IPS DF 6.9 (cell line): ENCODE data around the gene OR8D1.
"Not testable (repeated sequence)": the region's sequence is repeated elsewhere in the genome, so short reads cannot be mapped to it uniquely, and the experiment has no call there.

Source experiments
- DNase-seq: peaks from one replicate; pipeline ENCODE4 v3.0.0-alpha.2; 2013; ENCODE audit warnings: low read depth, low spot score
- H3K27ac ChIP-seq: one replicate; pipeline ENCODE4 v1.5.1; 2013; ENCODE audit warnings: low read length, control low read depth
- H3K27me3 ChIP-seq: 2 replicates; pipeline ENCODE4 v1.6.1; 2013; ENCODE audit warnings: mild to moderate bottlenecking, low read length; ENCODE audit not compliant: control insufficient read depth, insufficient read depth
- H3K36me3 ChIP-seq: 2 replicates; pipeline ENCODE4 v1.6.1; 2013; ENCODE audit warnings: low read length; ENCODE audit not compliant: control insufficient read depth, insufficient read depth
- H3K4me1 ChIP-seq: 2 replicates; pipeline ENCODE4 v1.6.1; 2013; ENCODE audit warnings: low read length; ENCODE audit not compliant: control insufficient read depth, insufficient read depth
- H3K4me3 ChIP-seq: 2 replicates; pipeline ENCODE4 v1.5.1; 2013; ENCODE audit warnings: mild to moderate bottlenecking, low read length
- H3K9me3 ChIP-seq: 2 replicates; pipeline ENCODE4 v1.6.1; 2013; ENCODE audit warnings: low read length, inconsistent platforms; ENCODE audit not compliant: control insufficient read depth, insufficient read depth
- WGBS: extraction: QIAGEN DNeasy Blood & Tissue Kit; methylation state at CpG from one replicate; pipeline ENCODE4 v1.1.7; 2013; ENCODE audit warnings: mixed read lengths, missing lambda C conversion rate; ENCODE audit not compliant: insufficient read length, insufficient coverage; 5-methylcytosine and 5-hydroxymethylcytosine counted together

OR8D1 gene

GRCh38 chr11:124294687-124295086 is 19.1 kb downstream of the OR8D1 start:
- no CpG with 5 or more reads among the region's 1 CpG for WGBS

GRCh38 chr11:124285610-124286344 is 28.0 kb downstream of the OR8D1 start:
- no CpG with 5 or more reads among the region's 3 CpGs for WGBS
- Histone ChIP-seq H3K9me3 (no peaks in the 10 kb centered on the region), H3K4me1 (no peaks in the 10 kb centered on the region), H3K27ac (no peak overlapping the region), H3K36me3 (no peaks in the 10 kb centered on the region), H3K4me3 (no peak overlapping the region), H3K27me3 (no peaks in the 10 kb centered on the region)
- DNase-seq: no peak

More at GRCh38 chr11:124294687-124295086, 19.1 kb downstream of the OR8D1 start:
- no peaks in the 10 kb centered on the region for H3K9me3 ChIP-seq
- H3K27ac ChIP-seq: no peak overlapping the region
- no peaks in the 10 kb centered on the region for H3K36me3 ChIP-seq
- H3K4me1 ChIP-seq: no peaks in the 10 kb centered on the region
- H3K4me3 ChIP-seq: no peak overlapping the region
- DNase-seq: no peak
- H3K27me3 ChIP-seq: no peaks in the 10 kb centered on the region

- Histone ChIP-seq H3K9me3 (no peaks in the 10 kb centered on the region), H3K4me3 (no peak overlapping the region), H3K27ac (no peak overlapping the region), H3K4me1 (no peaks in the 10 kb centered on the region), H3K36me3 (no peaks in the 10 kb centered on the region), H3K27me3 (no peaks in the 10 kb centered on the region)
- no peak for DNase-seq
- WGBS: no CpG with 5 or more reads among the region's 2 CpGs
These were observed 35.5 kb downstream of the OR8D1 start for GRCh38 chr11:124278261-124278660.

- Histone ChIP-seq H3K4me1 (no peaks in the 10 kb centered on the region), H3K9me3 (no peaks in the 10 kb centered on the region), H3K27ac (no peak overlapping the region), H3K4me3 (no peak overlapping the region), H3K27me3 (no peaks in the 10 kb centered on the region), H3K36me3 (no peaks in the 10 kb centered on the region)
- DNase-seq: no peak
- WGBS: no CpG with 5 or more reads among the region's 3 CpGs
These were observed 35.9 kb downstream of the OR8D1 start for GRCh38 chr11:124277804-124278203.

- no peaks in the 10 kb centered on the region for H3K27me3 ChIP-seq
- H3K9me3 ChIP-seq: no peaks in the 10 kb centered on the region
- DNase-seq: no peak
- no peaks in the 10 kb centered on the region for H3K4me1 ChIP-seq
- no peak overlapping the region for H3K4me3 ChIP-seq
- no CpG with 5 or more reads among the region's 3 CpGs for WGBS
- no peak overlapping the region for H3K27ac ChIP-seq
- no peaks in the 10 kb centered on the region for H3K36me3 ChIP-seq
These were observed 36.5 kb downstream of the OR8D1 start for GRCh38 chr11:124277207-124277606.

- H3K4me3 ChIP-seq: no peak overlapping the region
- no peaks in the 10 kb centered on the region for H3K27me3 ChIP-seq
- H3K27ac ChIP-seq: no peak overlapping the region
- H3K9me3 ChIP-seq: no peaks in the 10 kb centered on the region
- H3K4me1 ChIP-seq: no peaks in the 10 kb centered on the region
- H3K36me3 ChIP-seq: no peaks in the 10 kb centered on the region
- no CpG with 5 or more reads among the region's 1 CpG for WGBS
- DNase-seq: no peak
These were observed 37.7 kb downstream of the OR8D1 start for GRCh38 chr11:124276081-124276480.

GRCh38 chr11:124274000-124274399 is 39.7 kb downstream of the OR8D1 start:
- WGBS: no CpG with 5 or more reads among the region's 2 CpGs

GRCh38 chr11:124270886-124271285 is 42.9 kb downstream of the OR8D1 start:
- not testable (repeated sequence) for H3K9me3 ChIP-seq, H3K27ac ChIP-seq, H3K4me3 ChIP-seq, H3K27me3 ChIP-seq, DNase-seq, H3K4me1 ChIP-seq, H3K36me3 ChIP-seq
- no CpG with 5 or more reads among the region's 7 CpGs for WGBS

More at GRCh38 chr11:124274000-124274399, 39.7 kb downstream of the OR8D1 start:
- H3K27me3 ChIP-seq: no peaks in the 10 kb centered on the region
- H3K4me3 ChIP-seq: no peak overlapping the region
- no peaks in the 10 kb centered on the region for H3K9me3 ChIP-seq
- H3K4me1 ChIP-seq: no peaks in the 10 kb centered on the region
- no peak overlapping the region for H3K27ac ChIP-seq
- no peaks in the 10 kb centered on the region for H3K36me3 ChIP-seq
- no peak for DNase-seq

- not testable (repeated sequence) for H3K4me3 ChIP-seq, H3K27me3 ChIP-seq, H3K4me1 ChIP-seq, H3K36me3 ChIP-seq, H3K9me3 ChIP-seq, DNase-seq, H3K27ac ChIP-seq
- WGBS: no CpG with 5 or more reads among the region's 4 CpGs
These were observed 48.7 kb downstream of the OR8D1 start for GRCh38 chr11:124265041-124265440.

GRCh38 chr11:124256076-124256475 is 57.7 kb downstream of the OR8D1 start, which contains the start of gene OR8G5:
OR8G5 (plus strand) TSS chr11:124256376; CDS start chr11:124264932, 8,556 bp downstream.
- DNase-seq: no peak
- H3K27me3 ChIP-seq: no peaks in the 10 kb centered on the region
- WGBS: no CpG with 5 or more reads among the region's 4 CpGs
- H3K9me3 ChIP-seq: no peaks in the 10 kb centered on the region
- H3K27ac ChIP-seq: no peak within 1 kb of the TSS
- H3K4me3 ChIP-seq: no peak within 1 kb of the TSS
- H3K4me1 ChIP-seq: no peaks in the 10 kb centered on the region
- no peaks in the 10 kb centered on the region for H3K36me3 ChIP-seq
